Naive thymus-derived CD8-positive, alpha-beta T cell (primary cell): ENCODE results near the gene ELAVL4. TPM values are rescaled to one million over a fixed set of nuclear protein-coding genes. Genes with fewer than 3 reads are reported as not detected.

Experiments used
- ATAC-seq, 2 donors: fragments of 150-1000 bp; cut with Tn5 transposase in 1 of 2; sonication (Bioruptor Pico), chemical (Tn5 transposase) in 1 of 2; 1 replicate in 1 of 2; 2 replicates in 1 of 2; pipeline ENCODE4 v1.10.0; 2021; ENCODE audit warnings: mild to moderate bottlenecking in 2 of 2, moderate library complexity in 2 of 2
- POLR2A ChIA-PET: fragments of 350-600 bp; sonication (Branson Sonifier 250); formaldehyde crosslinking; loops from one replicate; lab custom pipeline; 2021; ENCODE audit warnings: antibody characterized with exemption; lab: Charles Lee
- DNase-seq, 10 donors: peaks; one replicate each; pipeline versions ENCODE4 v3.0.0 to v3.0.0-alpha.2; 2020 to 2022
- H3K27ac Mint-ChIP-seq, 10 donors: one replicate each; pipeline ENCODE4 v1.8.0; 2020 to 2022; ENCODE audit warnings: mild to moderate bottlenecking in 10 of 10, mixed read lengths in 10 of 10, moderate library complexity in 4 of 10, inconsistent platforms in 1 of 10
- H3K27me3 Mint-ChIP-seq, 5 donors: one replicate each; pipeline ENCODE4 v1.8.0; 2021 to 2022; ENCODE audit warnings: mixed read lengths in 5 of 5
- H3K36me3 Mint-ChIP-seq, 3 donors: one replicate each; pipeline ENCODE4 v1.8.0; 2020 to 2022; ENCODE audit warnings: mixed read lengths in 3 of 3, mild to moderate bottlenecking in 2 of 3, inconsistent platforms in 1 of 3
- H3K4me1 Mint-ChIP-seq, 4 donors: one replicate each; pipeline ENCODE4 v1.8.0; 2021 to 2022; ENCODE audit warnings: mixed read lengths in 4 of 4
- H3K4me3 Mint-ChIP-seq, 10 donors: one replicate each; pipeline ENCODE4 v1.8.0; 2020 to 2022; ENCODE audit warnings: mild to moderate bottlenecking in 10 of 10, mixed read lengths in 10 of 10, moderate library complexity in 6 of 10, inconsistent platforms in 1 of 10
- H3K9me3 Mint-ChIP-seq, 9 donors: one replicate each; pipeline ENCODE4 v1.8.0; 2020 to 2022; ENCODE audit warnings: mixed read lengths in 9 of 9, mild to moderate bottlenecking in 3 of 9, inconsistent platforms in 1 of 9, moderate library complexity in 1 of 9
- polyA plus RNA-seq, 3 donors: library from polyadenylated mRNA; unstranded; fragments of 300-500 nt; fragmentation: Illumina TruSeq; gene quantifications; one replicate each; pipeline ENCODE4 v1.2.3, GENCODE V29; 2021
- total RNA-seq, 8 experiments: library from RNA in 2 of 8; stranded (reverse) in 2 of 8; gene quantifications; one replicate each; pipeline ENCODE4 v1.2.3 and lab custom pipeline; 2021 to 2026

Gene ELAVL4
- total and polyA plus RNA-seq, 5 experiments from 2014 or later = not detected

GRCh38 chr1:50197216-50197615, 88.5 kb downstream of the ELAVL4 start:
- no peak overlapping the region for H3K4me3 Mint-ChIP-seq
- no peak overlapping the region for H3K27ac Mint-ChIP-seq
- H3K4me1 Mint-ChIP-seq = no peaks in the 10 kb centered on the region
- POLR2A ChIA-PET = no interaction called here
- peaks cover 0 to 31% (median 16%) of the 10 kb centered on the region in 5 donors for H3K27me3 Mint-ChIP-seq
- ATAC-seq (no peak), DNase-seq (no peak)
- peaks cover 0 to 2% (median 0%) of the 10 kb centered on the region in 9 donors for H3K9me3 Mint-ChIP-seq
- no peaks in the 10 kb centered on the region for H3K36me3 Mint-ChIP-seq

DNA sequence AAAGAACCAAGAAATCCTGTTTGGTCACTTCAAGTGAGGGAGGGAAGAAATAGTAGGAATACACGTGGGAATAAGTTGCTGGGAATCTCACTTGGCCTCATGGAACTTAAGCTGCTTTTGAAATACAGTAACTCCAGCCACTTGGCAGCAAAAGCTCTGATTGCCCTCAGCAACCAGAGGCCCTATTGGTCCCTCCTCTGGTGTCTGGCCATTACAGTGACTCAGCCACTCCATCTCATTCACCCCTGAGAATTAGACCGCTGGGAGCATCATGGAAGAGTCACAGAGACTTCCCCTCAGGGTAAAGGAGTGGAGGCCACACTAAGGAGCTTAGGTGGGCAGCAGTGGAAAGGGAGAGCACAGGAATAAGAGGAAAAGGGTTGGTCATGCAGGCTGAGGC, 99.6 kb downstream of the ELAVL4 start:
- no peaks in the 10 kb centered on the region for H3K9me3 Mint-ChIP-seq
- no peaks in the 10 kb centered on the region for H3K4me1 Mint-ChIP-seq
- DNase-seq (no peak), ATAC-seq (no peak)
- peaks cover 0 to 14% (median 2%) of the 10 kb centered on the region in 5 donors for H3K27me3 Mint-ChIP-seq
- no peaks in the 10 kb centered on the region for H3K36me3 Mint-ChIP-seq
- H3K27ac Mint-ChIP-seq = no peak overlapping the region
- H3K4me3 Mint-ChIP-seq = no peak overlapping the region
- POLR2A ChIA-PET = no interaction called here

DNA sequence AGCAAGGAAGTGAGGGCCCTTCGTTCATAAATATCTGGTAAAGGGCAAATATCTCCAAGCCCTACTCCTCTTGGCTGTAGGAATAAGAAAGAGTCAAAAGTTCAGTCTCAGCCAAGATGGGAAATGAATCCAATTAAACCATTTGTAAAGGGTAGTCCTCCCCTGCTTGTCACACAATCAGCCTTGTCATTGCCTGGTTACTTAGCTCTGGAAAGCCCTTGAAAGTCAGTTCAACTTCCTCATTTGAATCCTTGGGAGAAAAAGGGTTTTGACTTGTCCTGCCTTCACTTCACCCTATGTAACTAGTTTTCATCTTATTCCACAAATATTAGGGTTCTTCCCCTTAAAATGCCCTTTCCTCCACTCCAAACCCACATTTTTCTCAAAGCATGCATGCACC, 100.0 kb downstream of the ELAVL4 start:
- no peaks in the 10 kb centered on the region for H3K9me3 Mint-ChIP-seq
- H3K36me3 Mint-ChIP-seq = no peaks in the 10 kb centered on the region
- H3K27ac Mint-ChIP-seq = no peak overlapping the region
- ATAC-seq (no peak), DNase-seq (no peak)
- H3K4me1 Mint-ChIP-seq = no peaks in the 10 kb centered on the region
- peaks cover 0 to 14% (median 2%) of the 10 kb centered on the region in 5 donors for H3K27me3 Mint-ChIP-seq
- H3K4me3 Mint-ChIP-seq = no peak overlapping the region
- POLR2A ChIA-PET = no interaction called here

DNA sequence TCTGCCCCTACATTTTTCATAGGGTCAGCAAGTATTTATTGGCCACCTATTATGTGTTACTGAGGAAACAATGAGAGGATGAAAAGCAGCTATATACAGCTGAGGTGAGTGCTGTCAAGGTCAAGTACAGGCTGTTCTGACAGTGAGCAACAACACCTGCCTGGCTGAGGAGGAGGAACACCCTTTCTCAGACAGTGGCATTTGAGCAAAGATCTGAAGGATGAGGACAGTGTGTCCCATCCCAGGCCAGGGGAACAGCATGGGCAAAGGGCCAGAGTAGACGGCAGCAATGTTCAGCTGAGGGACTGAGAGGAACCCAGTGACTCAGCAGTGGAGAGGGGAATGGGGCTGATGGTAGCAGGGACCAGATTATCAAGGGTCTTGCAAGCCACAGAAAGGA, 101.0 kb downstream of the ELAVL4 start:
- Mint-ChIP-seq H3K27ac (no peak overlapping the region), H3K36me3 (no peaks in the 10 kb centered on the region), H3K4me1 (no peaks in the 10 kb centered on the region), H3K9me3 (no peaks in the 10 kb centered on the region), H3K4me3 (no peak overlapping the region), H3K27me3 (peaks cover 0 to 14% (median 2%) of the 10 kb centered on the region in 5 donors)
- POLR2A ChIA-PET = no interaction called here
- DNase-seq (no peak), ATAC-seq (no peak)

DNA sequence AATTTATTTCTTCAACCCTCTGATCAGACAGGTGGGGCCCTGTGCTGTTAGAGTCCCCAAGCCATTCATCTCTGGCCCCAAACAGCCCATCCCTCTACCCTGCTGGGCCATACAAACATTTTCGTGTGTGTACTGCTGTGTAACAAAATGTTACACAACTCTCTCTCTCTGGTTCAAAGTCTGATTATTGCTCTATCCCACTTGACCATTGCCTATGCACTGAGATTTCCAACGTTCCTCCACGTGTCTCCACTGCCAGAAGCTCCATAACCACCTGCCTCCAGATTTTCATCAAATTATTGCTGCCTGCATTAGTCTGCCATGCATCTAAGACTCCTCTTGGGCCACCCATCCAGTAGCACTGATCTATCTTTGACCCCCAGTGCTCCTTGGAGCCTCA, 104.8 kb downstream of the ELAVL4 start:
- Mint-ChIP-seq H3K36me3 (no peaks in the 10 kb centered on the region), H3K4me3 (no peak overlapping the region), H3K4me1 (no peaks in the 10 kb centered on the region), H3K27ac (no peak overlapping the region), H3K27me3 (peaks cover 0 to 14% (median 0%) of the 10 kb centered on the region in 5 donors), H3K9me3 (no peaks in the 10 kb centered on the region)
- POLR2A ChIA-PET = no interaction called here
- no peak for ATAC-seq
- DNase-seq = no peak

DNA sequence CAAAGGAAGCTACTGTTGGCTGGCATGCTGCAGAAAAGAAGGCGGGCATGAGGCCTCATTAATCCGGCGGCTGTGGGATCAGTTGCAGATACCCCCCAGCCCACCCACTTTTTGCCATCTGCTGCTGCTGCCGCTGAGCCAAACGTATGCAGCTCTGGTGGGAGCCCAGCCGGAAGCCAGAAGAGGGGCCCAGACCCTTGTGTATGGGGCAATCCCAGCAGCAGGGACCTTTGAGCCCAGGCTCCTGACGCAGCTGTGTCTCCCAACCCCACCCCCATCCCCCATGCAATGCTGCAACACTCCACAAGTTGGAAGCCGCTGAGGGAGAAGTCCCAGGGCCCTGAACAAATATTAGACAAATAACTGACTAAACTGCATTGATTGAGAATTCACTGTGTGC, 106.0 kb downstream of the ELAVL4 start:
- H3K4me3 Mint-ChIP-seq = no peak overlapping the region
- H3K27me3 Mint-ChIP-seq = peaks cover 0 to 5% (median 0%) of the 10 kb centered on the region in 5 donors
- DNase-seq (no peak), ATAC-seq (no peak)
- POLR2A ChIA-PET = no interaction called here
- no peak overlapping the region for H3K27ac Mint-ChIP-seq
- no peaks in the 10 kb centered on the region for H3K36me3 Mint-ChIP-seq
- H3K4me1 Mint-ChIP-seq = no peaks in the 10 kb centered on the region
- H3K9me3 Mint-ChIP-seq = no peaks in the 10 kb centered on the region

DNA sequence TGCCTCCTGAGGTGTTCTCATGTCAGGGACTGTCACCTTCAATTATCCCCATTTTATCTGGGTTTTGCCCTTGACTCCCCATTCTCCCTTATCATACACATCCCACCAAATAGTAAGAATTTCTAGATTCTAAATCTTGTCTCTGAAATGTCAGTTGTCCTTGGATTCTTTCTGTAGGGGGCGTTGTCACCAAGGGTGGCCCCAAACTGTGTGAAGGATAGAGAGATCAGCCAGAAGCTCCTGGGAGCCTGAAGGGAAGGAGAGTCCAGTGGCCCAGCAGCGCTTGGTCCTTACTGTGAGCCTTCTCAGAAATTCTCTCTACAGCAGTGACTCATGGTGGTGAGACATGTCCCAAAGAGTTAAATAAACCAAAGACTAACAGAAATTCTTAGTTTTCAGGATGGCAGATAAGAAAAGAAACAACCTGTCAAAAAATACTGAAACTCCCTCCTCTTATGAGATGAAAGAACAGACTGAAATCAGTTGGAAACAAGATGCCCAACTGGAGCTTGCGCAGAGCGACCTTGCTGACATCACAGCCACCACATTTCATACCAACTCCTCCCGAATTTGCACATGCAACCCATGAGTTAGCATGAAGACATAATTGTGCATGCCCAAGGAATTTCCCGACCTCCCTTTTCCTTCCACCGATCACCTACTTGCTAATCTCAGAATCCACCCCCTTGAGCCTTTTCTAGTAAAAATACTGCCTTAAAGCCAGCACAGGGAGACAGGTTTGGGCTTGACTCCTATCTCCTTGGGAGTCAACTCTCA, 109.8 kb downstream of the ELAVL4 start:
- H3K36me3 Mint-ChIP-seq = no peaks in the 10 kb centered on the region
- ATAC-seq = no peak
- H3K27me3 Mint-ChIP-seq = peaks cover 0 to 4% (median 0%) of the 10 kb centered on the region in 5 donors
- peaks cover 0 to 4% (median 0%) of the 10 kb centered on the region in 9 donors for H3K9me3 Mint-ChIP-seq
- H3K4me1 Mint-ChIP-seq = no peaks in the 10 kb centered on the region
- POLR2A ChIA-PET = no interaction called here
- H3K4me3 Mint-ChIP-seq = no peak overlapping the region
- no peak overlapping the region for H3K27ac Mint-ChIP-seq
- DNase-seq = no peak

DNA sequence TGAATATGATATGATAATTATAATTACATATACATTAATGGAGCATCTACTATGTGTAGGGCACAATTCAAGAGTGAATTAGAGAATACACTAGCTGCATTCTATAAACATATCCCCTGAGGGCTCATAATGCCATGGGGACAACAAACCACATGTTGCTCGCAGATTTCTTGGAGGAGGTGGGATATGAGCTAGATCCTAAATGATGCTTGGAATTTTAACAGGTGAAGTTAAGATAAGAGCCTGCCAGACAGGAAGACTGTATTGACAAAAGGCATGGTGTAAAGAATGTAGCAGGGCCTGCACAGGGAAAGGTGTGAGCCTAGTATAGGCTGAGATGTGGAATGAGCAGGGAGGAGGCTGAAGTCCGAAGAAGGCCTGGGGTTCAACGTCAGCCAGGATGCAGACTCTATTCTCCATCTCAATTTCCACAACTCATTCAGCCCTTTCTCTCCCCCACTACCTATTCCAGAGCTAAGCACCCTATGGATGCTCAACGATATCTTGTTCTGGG, 120.2 kb downstream of the ELAVL4 start:
- Mint-ChIP-seq H3K4me3 (no peak overlapping the region), H3K9me3 (peaks cover 5 to 23% (median 14%) of the 10 kb centered on the region in 9 donors), H3K27me3 (peaks cover under 1 to 9% (median 1%) of the 10 kb centered on the region in 5 donors), H3K36me3 (peaks cover 0 to 13% (median 0%) of the 10 kb centered on the region in 3 donors), H3K27ac (no peak overlapping the region), H3K4me1 (no peaks in the 10 kb centered on the region)
- ATAC-seq (no peak), DNase-seq (no peak)
- POLR2A ChIA-PET = no interaction called here

- POLR2A ChIA-PET = no interaction called here
- Mint-ChIP-seq H3K4me1 (no peaks in the 10 kb centered on the region), H3K27ac (no peak overlapping the region)
Observed at GRCh38 chr1:50231209-50231608, 122.5 kb downstream of the ELAVL4 start.

GRCh38 chr1:50232336-50232735, 123.6 kb downstream of the ELAVL4 start:
- POLR2A ChIA-PET = no interaction called here
- Mint-ChIP-seq H3K27ac (no peak overlapping the region), H3K9me3 (peaks cover 5 to 20% (median 9%) of the 10 kb centered on the region in 9 donors), H3K27me3 (peaks cover 1 to 12% (median 7%) of the 10 kb centered on the region in 5 donors), H3K4me3 (no peak overlapping the region), H3K4me1 (no peaks in the 10 kb centered on the region), H3K36me3 (no peaks in the 10 kb centered on the region)
- no peak for ATAC-seq
- no peak for DNase-seq

More at GRCh38 chr1:50231209-50231608, 122.5 kb downstream of the ELAVL4 start:
- DNase-seq = no peak
- Mint-ChIP-seq H3K4me3 (no peak overlapping the region), H3K9me3 (peaks cover 8 to 22% (median 16%) of the 10 kb centered on the region in 9 donors), H3K27me3 (peaks cover 1 to 12% (median 7%) of the 10 kb centered on the region in 5 donors), H3K36me3 (peaks cover 0 to 5% (median 0%) of the 10 kb centered on the region in 3 donors)
- no peak for ATAC-seq

DNA sequence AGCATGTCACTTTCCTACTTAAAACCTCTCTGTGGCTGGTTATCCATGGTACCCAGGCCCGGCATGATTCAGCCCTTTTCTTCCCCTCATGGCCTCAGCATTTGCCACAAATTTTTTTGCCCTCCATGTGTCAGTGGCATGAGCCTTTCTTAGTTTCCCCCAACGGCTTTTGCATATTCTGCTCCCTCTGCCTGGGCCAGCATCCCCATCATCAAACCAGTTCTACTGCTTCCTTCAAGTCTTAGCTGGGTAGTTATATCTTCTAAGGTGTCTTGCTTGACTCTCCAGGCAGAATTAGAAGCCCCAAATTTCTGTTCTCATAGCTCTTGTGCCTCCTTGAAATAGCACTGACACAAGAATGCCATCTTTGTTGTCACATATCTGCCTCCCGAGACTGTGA, 127.9 kb downstream of the ELAVL4 start:
- H3K4me3 Mint-ChIP-seq = no peak overlapping the region
- peaks cover 7 to 22% (median 10%) of the 10 kb centered on the region in 9 donors for H3K9me3 Mint-ChIP-seq
- DNase-seq (no peak), ATAC-seq (no peak)
- H3K4me1 Mint-ChIP-seq = no peaks in the 10 kb centered on the region
- POLR2A ChIA-PET = no interaction called here
- no peaks in the 10 kb centered on the region for H3K36me3 Mint-ChIP-seq
- H3K27me3 Mint-ChIP-seq = peaks cover 0 to 12% (median 7%) of the 10 kb centered on the region in 5 donors
- H3K27ac Mint-ChIP-seq = no peak overlapping the region

- Mint-ChIP-seq H3K36me3 (no peaks in the 10 kb centered on the region), H3K4me3 (no peak overlapping the region), H3K4me1 (no peaks in the 10 kb centered on the region), H3K27me3 (peaks cover 0 to 12% (median 7%) of the 10 kb centered on the region in 5 donors), H3K9me3 (peaks cover 7 to 25% (median 11%) of the 10 kb centered on the region in 9 donors), H3K27ac (peak overlapping the region in 1 of 10 donors; percentile 11)
- POLR2A ChIA-PET = no interaction called here
- no peak for DNase-seq
- no peak for ATAC-seq
Observed at GRCh38 chr1:50237056-50237455, 128.3 kb downstream of the ELAVL4 start.

DNA sequence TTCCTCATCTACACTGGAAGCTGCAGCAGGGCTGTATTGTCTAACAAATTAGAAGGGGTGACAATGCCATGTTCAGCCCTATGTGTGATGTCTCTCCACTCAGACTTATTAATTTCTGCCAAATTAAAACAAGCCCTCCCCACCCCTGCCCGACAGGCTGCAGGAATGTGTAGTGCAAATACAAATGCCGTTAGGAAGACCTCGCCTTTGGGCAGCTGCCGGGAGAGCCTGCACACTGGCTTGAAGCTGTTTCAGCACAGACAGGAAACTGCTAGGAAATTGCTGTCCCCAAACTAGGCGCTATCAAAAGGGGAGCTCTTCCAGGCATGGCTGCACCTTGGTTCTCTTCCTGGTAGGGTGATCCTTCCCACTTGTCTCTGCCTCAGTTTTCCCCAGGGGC, 135.2 kb downstream of the ELAVL4 start:
- H3K27ac Mint-ChIP-seq = no peak overlapping the region

More for the DNA sequence above, 135.2 kb downstream of the ELAVL4 start:
- H3K4me3 Mint-ChIP-seq = no peak overlapping the region
- POLR2A ChIA-PET = no interaction called here
- no peaks in the 10 kb centered on the region for H3K4me1 Mint-ChIP-seq
- H3K9me3 Mint-ChIP-seq = peaks cover 0 to 9% (median 0%) of the 10 kb centered on the region in 9 donors
- no peak for ATAC-seq
- no peak for DNase-seq
- peaks cover 0 to 4% (median 0%) of the 10 kb centered on the region in 3 donors for H3K36me3 Mint-ChIP-seq
- H3K27me3 Mint-ChIP-seq = peaks cover 2 to 35% (median 13%) of the 10 kb centered on the region in 5 donors
